K562 (cell line): ENCODE results near the gene GZF1. TPM values are rescaled to one million over a fixed set of nuclear protein-coding genes. Genes with fewer than 3 reads are reported as not detected.

Source experiments
- ATAC-seq: fragments of 200-7000 bp; cut with Tn5 transposase; 3 replicates; pipeline ENCODE4 v1.9.1; 2020; ENCODE audit warnings: moderate library complexity
- BruUV-seq: library from RNA; stranded (reverse); fragments of 400-500 nt; replicated peaks from 2 replicates; lab custom pipeline; 2021; lab: Mats Ljungman, UMichigan
- CTCF ChIA-PET: fragments of 300-600 bp; formaldehyde crosslinking; extraction: SDS; loops from one replicate; lab custom pipeline; 2021; ENCODE audit warnings: low intra/inter-chr PET ratio; lab: Yijun Ruan, JAX
- POLR2A ChIA-PET: fragments of 300-600, 350-650 bp; sonication (Branson Sonifier 250); formaldehyde crosslinking; extraction: SDS; loops from one replicate; lab custom pipeline; 2021; ENCODE audit warnings: antibody characterized with exemption, inconsistent platforms; lab: Yijun Ruan, JAX
- DNase-seq, 4 experiments: peaks; one replicate each; pipeline versions ENCODE4 v3.0.0 to v3.0.0-alpha.2; 2011 to 2018; ENCODE audit warnings: low spot score in 3 of 4, mixed read lengths in 3 of 4; ENCODE audit errors: extremely low read depth in 1 of 4
- FAIRE-seq: peaks from 2 replicates; lab custom pipeline; 2011; peaks lifted over from hg19 to GRCh38; lab: Jason Lieb, UNC
- H2AFZ ChIP-seq: 2 replicates; pipeline ENCODE4 v1.6.0; 2011; ENCODE audit warnings: low read depth, low read length, control low read depth, inconsistent platforms
- H3K27ac ChIP-seq: fragments of 200-600 bp; 3 replicates; pipeline ENCODE4 v1.8.0; 2011; ENCODE audit warnings: low read depth, mild to moderate bottlenecking, control low read depth, inconsistent platforms, low read length, moderate library complexity, mixed read lengths; ENCODE audit errors: extremely low read depth
- H3K27me3 ChIP-seq, 2 experiments: fragments of 300-600 bp in 1 of 2; 2 replicates in 1 of 2; 3 replicates in 1 of 2; pipeline versions ENCODE4 v1.6.0 to v1.8.0; 2011; ENCODE audit warnings: inconsistent platforms in 2 of 2, low read length in 2 of 2, mild to moderate bottlenecking in 1 of 2, mixed read lengths in 1 of 2, moderate library complexity in 1 of 2; ENCODE audit not compliant: control insufficient read depth in 2 of 2, insufficient read depth in 2 of 2
- H3K36me3 ChIP-seq: fragments of 300-600 bp; 3 replicates; pipeline ENCODE4 v1.8.0; 2011; ENCODE audit warnings: mild to moderate bottlenecking, low read length, inconsistent platforms; ENCODE audit not compliant: control insufficient read depth, insufficient read depth
- H3K4me1 ChIP-seq, 2 experiments: fragments of 200-600 bp in 1 of 2; replicated peaks in 1 of 2; 2 replicates in 1 of 2; 3 replicates in 1 of 2; pipeline versions ENCODE4 v1.5.1 to v1.8.0; 2011; ENCODE audit warnings: inconsistent platforms in 2 of 2, low read length in 2 of 2, mild to moderate bottlenecking in 1 of 2, mixed read lengths in 1 of 2, moderate library complexity in 1 of 2; ENCODE audit not compliant: control insufficient read depth in 2 of 2, insufficient read depth in 2 of 2
- H3K4me2 ChIP-seq: 2 replicates; pipeline ENCODE4 v1.6.1; 2011; ENCODE audit warnings: low read length, control low read depth, inconsistent platforms, mixed read lengths; ENCODE audit not compliant: insufficient read depth
- H3K4me3 ChIP-seq: fragments of 200-600 bp; sonication (generic), shearing (Covaris generic); 2 replicates; pipeline ENCODE4 v1.5.1; 2016; ENCODE audit warnings: control low read depth, inconsistent platforms
- H3K79me2 ChIP-seq: fragments of 200-600 bp; 3 replicates; pipeline ENCODE4 v1.8.0; 2011; ENCODE audit warnings: low read length, inconsistent platforms; ENCODE audit not compliant: control insufficient read depth, insufficient read depth
- H3K9ac ChIP-seq, 2 experiments: 2 replicates each; pipeline versions ENCODE4 v1.6.0 to v1.6.1; 2011; ENCODE audit warnings: low read depth in 2 of 2, low read length in 2 of 2, control low read depth in 1 of 2, inconsistent platforms in 1 of 2, mild to moderate bottlenecking in 1 of 2, mixed read lengths in 1 of 2; ENCODE audit not compliant: insufficient read depth in 1 of 2
- H3K9me1 ChIP-seq: one replicate; pipeline ENCODE4 v1.6.0; 2011; ENCODE audit warnings: inconsistent platforms, mild to moderate bottlenecking, low read length, moderate library complexity; ENCODE audit not compliant: control insufficient read depth, insufficient read depth
- H3K9me3 ChIP-seq: replicated peaks from 2 replicates; pipeline ENCODE4 v1.5.1; 2011; ENCODE audit warnings: low read depth, low read length, inconsistent platforms; ENCODE audit not compliant: control insufficient read depth, insufficient read depth
- H4K20me1 ChIP-seq: replicated peaks from 2 replicates; pipeline ENCODE4 v1.6.1; 2011; ENCODE audit warnings: low read length, inconsistent platforms, mixed read lengths; ENCODE audit not compliant: control insufficient read depth, insufficient read depth
- HNRNPK ChIP-seq: fragments of 200-400 bp; formaldehyde crosslinking; IDR thresholded peaks from one replicate; pipeline ENCODE4 v1.6.1; 2018; ENCODE audit warnings: mild to moderate bottlenecking, low read depth, low read length; ENCODE audit not compliant: poor library complexity, severe bottlenecking
- MTA1 ChIP-seq: fragments of 450-650 bp; IDR thresholded peaks from 2 replicates; pipeline ENCODE4 v1.6.1; 2017; ENCODE audit warnings: borderline replicate concordance
- RFX7 ChIP-seq: fragments of 250-450 bp; sonication (Bioruptor Pico); IDR thresholded peaks from 2 replicates; pipeline ENCODE4 v1.5.1; 2021; ENCODE audit warnings: mild to moderate bottlenecking
- ZNF12 ChIP-seq: sonication (generic); formaldehyde crosslinking; IDR thresholded peaks from 2 replicates; pipeline ENCODE4 v1.4.0; 2020; ENCODE audit warnings: mild to moderate bottlenecking, missing genetic modification reagents
- ZNF398 ChIP-seq: fragments of 250-450 bp; sonication (Bioruptor Pico); IDR thresholded peaks from 2 replicates; pipeline ENCODE4 v1.8.0; 2021; ENCODE audit warnings: moderate library complexity, mild to moderate bottlenecking, inconsistent platforms
- ZNF668 ChIP-seq: fragments of 250-450 bp; sonication (Bioruptor Pico); IDR thresholded peaks from 2 replicates; pipeline ENCODE4 v1.8.0; 2022; ENCODE audit warnings: mild to moderate bottlenecking, inconsistent platforms
- ZNF696 ChIP-seq: fragments of 250-450 bp; sonication (Bioruptor Pico); conservative IDR thresholded peaks from 2 replicates; pipeline ENCODE4 v1.4.0; 2020; ENCODE audit warnings: mild to moderate bottlenecking, moderate library complexity
- WGBS: fragments of 100-300 bp; shearing (Covaris generic); methylation state at CpG from one replicate; pipeline ENCODE4 v1.1.6; 2016; ENCODE audit warnings: low coverage, mixed read lengths; ENCODE audit not compliant: insufficient coverage; ENCODE audit errors: missing lambda C conversion rate; 5-methylcytosine and 5-hydroxymethylcytosine counted together
- in situ Hi-C: fragments of 300-500 bp; cut with MboI; formaldehyde crosslinking; loops from 4 replicates; pipeline ENCODE4 v1.15.0; 2018; ENCODE audit warnings: inconsistent platforms, mixed read lengths
- intact Hi-C: fragments of 100-400 bp; cut with micrococcal nuclease; formaldehyde crosslinking; loops from 2 replicates; pipeline ENCODE4 v1.14.2; 2022
- polyA plus RNA-seq, 8 experiments: library from polyadenylated mRNA; depleted of rRNA in 4 of 8; stranded (reverse) in 5 of 8; unstranded in 3 of 8; fragments of >200 nt; fragmentation: Nextera tagmentation in 2 of 8; fragmentation: Illumina TruSeq in 1 of 8; extraction: Ambion mirVana in 2 of 8; extraction: Trizol in 1 of 8; gene quantifications; 2 replicates each; pipeline versions ENCODE4 v1.2.1 to v1.2.3, GENCODE V29; 2011 to 2014; ENCODE audit warnings: inconsistent platforms in 1 of 8, missing spikeins in 1 of 8
- total RNA-seq, 7 experiments: library from RNA; depleted of rRNA in 6 of 7; stranded (reverse); fragments of >200 nt in 6 of 7; fragmentation: Illumina TruSeq in 2 of 7; extraction: Trizol in 2 of 7; gene quantifications; 2 replicates each; pipeline versions ENCODE4 v1.2.1 to v1.2.3, GENCODE V29; 2011 to 2021; ENCODE audit warnings: low replicate concordance in 1 of 7

GZF1 gene
- total and polyA plus RNA-seq, 9 of the 15 experiments (the other 6 are each of a cell fraction or from before 2014, with no cell fraction given): 1.2 to 15.7 (median 7.4) TPM

GRCh38 chr20:23316626-23317025, 45.4 kb upstream of the GZF1 start (continued):
- TF ChIP-seq HNRNPK (no peak), MTA1 (no peak), ZNF398 (CRISPR knock-in tag) (no peak), ZNF668 (no peak)

GRCh38 chr20:23317081-23317480, 44.9 kb upstream of the GZF1 start:
- ChIA-PET POLR2A (no interaction called here), CTCF (no interaction called here)
- H3K79me2 ChIP-seq: no peaks in the 10 kb centered on the region
- no peaks in the 10 kb centered on the region for H4K20me1 ChIP-seq
- no peak overlapping the region for H3K27ac ChIP-seq
- no peaks in the 10 kb centered on the region for H3K9me3 ChIP-seq
- WGBS: 24% methylated on average over 5 of the region's 5 CpGs
- H3K27me3 ChIP-seq: peaks cover 0 to 12% of the 10 kb centered on the region in 2 experiments; a peak in 2 of 5 replicates
- BruUV-seq: no TSS peak
- FAIRE-seq (no peak), ATAC-seq (no peak), DNase-seq (no peak)
- TF ChIP-seq RFX7 (no peak), ZNF696 (CRISPR knock-in tag) (no peak), ZNF12 (no peak)
- no peak overlapping the region for H2AFZ ChIP-seq
- H3K4me3 ChIP-seq: no peak overlapping the region
- H3K9me1 ChIP-seq: no peaks in the 10 kb centered on the region
- in situ Hi-C loops (no loop called here), intact Hi-C loops (no loop called here)
- no peak overlapping the region for H3K9ac ChIP-seq
- H3K36me3 ChIP-seq: no peaks in the 10 kb centered on the region
- H3K4me1 ChIP-seq: peaks cover 0 to 5% of the 10 kb centered on the region in 2 experiments; a peak in 2 of 5 replicates
- no peak overlapping the region for H3K4me2 ChIP-seq
